HCT116 (cell line): ENCODE measurements around the gene TSPAN11. TPM values are rescaled to one million over a fixed set of nuclear protein-coding genes. Genes with fewer than 3 reads are reported as not detected.

Experiments used
- ATAC-seq: fragments of 200-7000 bp; cut with Tn5 transposase; 2 replicates; pipeline ENCODE4 v1.9.1; 2020; ENCODE audit warnings: mild to moderate bottlenecking, moderate library complexity
- BruUV-seq: library from RNA; stranded (reverse); fragments of 400-500 nt; replicated peaks from 2 replicates; lab custom pipeline; 2021; lab: Mats Ljungman, UMichigan
- CTCF ChIA-PET: fragments of 300-600 bp; sonication (Branson Sonifier 250); formaldehyde crosslinking; loops from one replicate; lab custom pipeline; 2021; ENCODE audit warnings: antibody characterized with exemption; lab: Charles Lee
- POLR2A ChIA-PET: fragments of 300-600, 350-600 bp; sonication (Branson Sonifier 250); formaldehyde crosslinking; loops from one replicate; lab custom pipeline; 2021; ENCODE audit warnings: antibody characterized with exemption; lab: Charles Lee
- RAD21 ChIA-PET, 2 experiments: fragments of 300-600 bp; sonication (Branson Sonifier 250); formaldehyde crosslinking; loops; one replicate each; lab custom pipeline; 2023; ENCODE audit warnings: low total read pairs in 2 of 2; ENCODE audit not compliant: uncharacterized antibody in 2 of 2, unreplicated experiment in 2 of 2, low non-redundant PET in 1 of 2; lab: Charles Lee
- DNase-seq: peaks from one replicate; pipeline ENCODE4 v3.0.0-alpha.2; 2010; ENCODE audit warnings: low read depth, low spot score
- H2AFZ ChIP-seq: fragments of 200-600 bp; shearing (Covaris generic), sonication (generic); 2 replicates; pipeline ENCODE4 v1.6.1; 2017; ENCODE audit warnings: low read depth, mixed run types, mixed read lengths, antibody characterized with exemption, low read length; ENCODE audit not compliant: poor library complexity, severe bottlenecking
- H3K27ac ChIP-seq: 2 replicates; pipeline ENCODE4 v1.5.1; 2012; ENCODE audit warnings: low read depth, low read length
- H3K27me3 ChIP-seq: fragments of 200-600 bp; sonication (generic); 2 replicates; pipeline ENCODE4 v1.6.1; 2016; ENCODE audit warnings: mixed run types, low read length, mixed read lengths; ENCODE audit not compliant: insufficient read depth
- H3K36me3 ChIP-seq, 2 experiments: fragments of 200-500 bp in 1 of 2; fragments of 200-600 bp in 1 of 2; sonication (Bioruptor generic) in 1 of 2; sonication (generic) in 1 of 2; 2 replicates each; pipeline versions ENCODE4 v1.5.1 to v1.6.1; 2014 to 2016; ENCODE audit warnings: low read length in 2 of 2, inconsistent platforms in 1 of 2, mixed read lengths in 1 of 2, mixed run types in 1 of 2; ENCODE audit not compliant: insufficient read depth in 2 of 2, control insufficient read depth in 1 of 2
- H3K4me1 ChIP-seq, 2 experiments: fragments of 200-600 bp in 1 of 2; sonication (generic) in 1 of 2; 2 replicates each; pipeline versions ENCODE4 v1.5.1 to v1.6.1; 2012 to 2017; ENCODE audit warnings: low read length in 2 of 2, inconsistent platforms in 1 of 2, mild to moderate bottlenecking in 1 of 2, mixed read lengths in 1 of 2, mixed run types in 1 of 2, moderate library complexity in 1 of 2; ENCODE audit not compliant: insufficient read depth in 2 of 2, control insufficient read depth in 1 of 2
- H3K4me2 ChIP-seq: fragments of 200-600 bp; sonication (generic); 2 replicates; pipeline ENCODE4 v1.6.1; 2017; ENCODE audit warnings: mixed run types, low read length, mixed read lengths
- H3K4me3 ChIP-seq, 2 experiments: fragments of 200-600 bp in 1 of 2; sonication (generic) in 1 of 2; replicated peaks in 1 of 2; 2 replicates each; pipeline ENCODE4 v1.5.1; 2011 to 2016; ENCODE audit warnings: low read length in 2 of 2, control low read depth in 1 of 2, low read depth in 1 of 2, mild to moderate bottlenecking in 1 of 2, mixed read lengths in 1 of 2, mixed run types in 1 of 2
- H3K79me2 ChIP-seq: fragments of 200-600 bp; sonication (generic); 2 replicates; pipeline ENCODE4 v1.6.1; 2017; ENCODE audit warnings: mild to moderate bottlenecking, mixed run types, low read length, moderate library complexity, mixed read lengths; ENCODE audit not compliant: insufficient read depth
- H3K9ac ChIP-seq: fragments of 200-600 bp; sonication (generic); 2 replicates; pipeline ENCODE4 v1.6.1; 2016; ENCODE audit warnings: low read length, mixed read lengths
- H3K9me2 ChIP-seq: fragments of 200-600 bp; sonication (generic), shearing (Covaris generic); 2 replicates; pipeline ENCODE4 v1.6.1; 2017; ENCODE audit warnings: mixed run types, mild to moderate bottlenecking, moderate library complexity; ENCODE audit not compliant: insufficient read depth
- H3K9me3 ChIP-seq, 2 experiments: fragments of 200-500 bp in 1 of 2; fragments of 200-600 bp in 1 of 2; sonication (Bioruptor generic) in 1 of 2; sonication (generic) in 1 of 2; 2 replicates each; pipeline ENCODE4 v1.6.1; 2014 to 2017; ENCODE audit warnings: low read length in 2 of 2, mixed read lengths in 2 of 2, inconsistent platforms in 1 of 2, low read depth in 1 of 2, mild to moderate bottlenecking in 1 of 2, mixed run types in 1 of 2, moderate library complexity in 1 of 2; ENCODE audit not compliant: control insufficient read depth in 1 of 2, insufficient read depth in 1 of 2
- H4K20me1 ChIP-seq: fragments of 200-600 bp; sonication (generic), shearing (Covaris generic); 2 replicates; pipeline ENCODE4 v1.6.1; 2017; ENCODE audit warnings: mixed run types, mild to moderate bottlenecking, moderate library complexity; ENCODE audit not compliant: insufficient read depth
- CBX3 ChIP-seq: IDR thresholded peaks from 2 replicates; pipeline ENCODE4 v1.6.1; 2012; ENCODE audit warnings: low read depth
- CEBPB ChIP-seq: IDR thresholded peaks from 2 replicates; pipeline ENCODE4 v1.6.1; 2012; ENCODE audit warnings: low read depth
- ELF1 ChIP-seq: IDR thresholded peaks from 2 replicates; pipeline ENCODE4 v1.6.1; 2012; ENCODE audit warnings: low read depth, borderline replicate concordance
- EZH2 ChIP-seq: fragments of 200-600 bp; sonication (generic); IDR thresholded peaks from 2 replicates; pipeline ENCODE4 v1.6.1; 2017; ENCODE audit warnings: antibody characterized with exemption, mixed run types
- EZH2phosphoT487 ChIP-seq: fragments of 200-600 bp; IDR thresholded peaks from 2 replicates; pipeline ENCODE4 v1.6.1; 2018; ENCODE audit warnings: antibody characterized with exemption, borderline replicate concordance
- JUND ChIP-seq: IDR thresholded peaks from 2 replicates; pipeline ENCODE4 v1.6.1; 2012
- POLR2A ChIP-seq: IDR thresholded peaks from 2 replicates; pipeline ENCODE4 v1.7.0; 2011; ENCODE audit warnings: borderline replicate concordance; ENCODE audit not compliant: insufficient read depth, insufficient read length; ENCODE audit errors: extremely low read depth
- RAD21 ChIP-seq: IDR thresholded peaks from 2 replicates; pipeline ENCODE4 v1.6.1; 2012; ENCODE audit warnings: low read depth, mild to moderate bottlenecking
- SIN3A ChIP-seq: IDR thresholded peaks from 2 replicates; pipeline ENCODE4 v1.6.1; 2012; ENCODE audit warnings: low read depth
- SP1 ChIP-seq: IDR thresholded peaks from 2 replicates; pipeline ENCODE4 v1.6.1; 2012; ENCODE audit warnings: low read depth
- SRF ChIP-seq: IDR thresholded peaks from 2 replicates; pipeline ENCODE4 v1.6.1; 2012; ENCODE audit warnings: low read depth
- YY1 ChIP-seq: IDR thresholded peaks from 2 replicates; pipeline ENCODE4 v1.6.1; 2011; ENCODE audit warnings: low read length, low read depth, moderate library complexity, mild to moderate bottlenecking; ENCODE audit not compliant: insufficient replicate concordance; ENCODE audit errors: extremely low read depth
- ZFX ChIP-seq: fragments of 450-650 bp; IDR thresholded peaks from 2 replicates; pipeline ENCODE4 v1.6.1; 2017
- ZNF274 ChIP-seq: fragments of 200-500 bp; sonication (Bioruptor generic); IDR thresholded peaks from 2 replicates; pipeline ENCODE4 v1.6.1; 2014; ENCODE audit warnings: mild to moderate bottlenecking, low read depth, low read length, inconsistent platforms
- intact Hi-C: fragments of 100-400 bp; cut with micrococcal nuclease; formaldehyde crosslinking; loops from 2 replicates; pipeline ENCODE4 v1.10.0; 2022
- total RNA-seq: library from RNA; stranded (reverse); gene quantifications from one replicate; pipeline ENCODE4 v1.2.1, GENCODE V29; 2021; ENCODE audit not compliant: unreplicated experiment
- TF ChIP-seq, protein P1 (sequence below), 3 experiments: fragments of 200-600 bp in 1 of 3; sonication (generic) in 1 of 3; IDR thresholded peaks in 2 of 3; conservative IDR thresholded peaks in 1 of 3; 2 replicates each; pipeline ENCODE4 v1.5.1; 2012 to 2017; ENCODE audit warnings: low read depth in 2 of 3, low read length in 2 of 3, antibody characterized with exemption in 1 of 3, borderline replicate concordance in 1 of 3, control low read depth in 1 of 3, mild to moderate bottlenecking in 1 of 3, mixed read lengths in 1 of 3, mixed run types in 1 of 3, moderate library complexity in 1 of 3; ENCODE audit not compliant: insufficient read depth in 1 of 3
- TF ChIP-seq, protein P2 (sequence below): IDR thresholded peaks from 2 replicates; pipeline ENCODE4 v1.6.1; 2012
- TF ChIP-seq, protein P3 (sequence below): IDR thresholded peaks from 2 replicates; pipeline ENCODE4 v1.6.1; 2012

The TSPAN11 gene
- total RNA-seq, 1 experiment from 2014 or later, result not detected

DNA sequence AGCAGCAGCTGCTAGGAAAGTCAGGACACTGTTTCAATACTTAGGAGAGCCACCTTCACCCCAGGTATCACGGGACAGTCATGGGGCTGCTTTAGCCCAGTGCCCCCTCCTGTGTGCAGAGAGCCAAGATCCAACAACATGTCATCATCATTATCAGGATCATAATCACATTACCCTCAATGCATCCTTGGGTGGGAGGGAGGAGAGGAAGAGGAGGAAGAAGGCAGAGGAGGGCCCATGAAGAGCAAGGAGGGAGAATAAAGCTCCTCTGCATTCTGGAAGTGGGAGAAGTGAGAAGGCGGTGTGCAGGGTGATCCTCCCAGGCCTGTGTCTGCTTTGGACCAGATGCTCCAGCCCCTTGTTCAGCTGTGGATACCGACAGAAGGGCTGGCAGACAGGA is 64.2 kb downstream of the TSPAN11 start:
- intact Hi-C loops, result no loop called here
- CTCF ChIA-PET, result interaction anchor here (3.2 kb wide), 1 partner anchor 139 kb away, joined by 21 read pairs; no protein-coding TSS in a partner anchor
- no peak overlapping the region for H3K9ac ChIP-seq
- no peak overlapping the region for H3K4me3 ChIP-seq
- no peak overlapping the region for H3K4me2 ChIP-seq
- H3K9me2 ChIP-seq, result no peaks in the 10 kb centered on the region
- no peaks in the 10 kb centered on the region for H3K27me3 ChIP-seq
- no peak for TF ChIP-seq ELF1
- TF ChIP-seq, protein P1, sequence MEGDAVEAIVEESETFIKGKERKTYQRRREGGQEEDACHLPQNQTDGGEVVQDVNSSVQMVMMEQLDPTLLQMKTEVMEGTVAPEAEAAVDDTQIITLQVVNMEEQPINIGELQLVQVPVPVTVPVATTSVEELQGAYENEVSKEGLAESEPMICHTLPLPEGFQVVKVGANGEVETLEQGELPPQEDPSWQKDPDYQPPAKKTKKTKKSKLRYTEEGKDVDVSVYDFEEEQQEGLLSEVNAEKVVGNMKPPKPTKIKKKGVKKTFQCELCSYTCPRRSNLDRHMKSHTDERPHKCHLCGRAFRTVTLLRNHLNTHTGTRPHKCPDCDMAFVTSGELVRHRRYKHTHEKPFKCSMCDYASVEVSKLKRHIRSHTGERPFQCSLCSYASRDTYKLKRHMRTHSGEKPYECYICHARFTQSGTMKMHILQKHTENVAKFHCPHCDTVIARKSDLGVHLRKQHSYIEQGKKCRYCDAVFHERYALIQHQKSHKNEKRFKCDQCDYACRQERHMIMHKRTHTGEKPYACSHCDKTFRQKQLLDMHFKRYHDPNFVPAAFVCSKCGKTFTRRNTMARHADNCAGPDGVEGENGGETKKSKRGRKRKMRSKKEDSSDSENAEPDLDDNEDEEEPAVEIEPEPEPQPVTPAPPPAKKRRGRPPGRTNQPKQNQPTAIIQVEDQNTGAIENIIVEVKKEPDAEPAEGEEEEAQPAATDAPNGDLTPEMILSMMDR (IDR thresholded peaks at IDR 0.05 in 2 of 3, conservative IDR thresholded peaks at IDR 0.05 in 1 of 3; ENCODE audit: borderline replicate concordance in 1 of 3, insufficient read depth in 1 of 3, low read depth in 2 of 3, low read length in 2 of 3), result no peak
- TF ChIP-seq, protein P2, sequence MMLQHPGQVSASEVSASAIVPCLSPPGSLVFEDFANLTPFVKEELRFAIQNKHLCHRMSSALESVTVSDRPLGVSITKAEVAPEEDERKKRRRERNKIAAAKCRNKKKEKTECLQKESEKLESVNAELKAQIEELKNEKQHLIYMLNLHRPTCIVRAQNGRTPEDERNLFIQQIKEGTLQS, result no peak
- no peak for TF ChIP-seq CBX3
- TF ChIP-seq POLR2A, result no peak
- TF ChIP-seq SIN3A, result no peak
- no peak for TF ChIP-seq ZNF274
- TF ChIP-seq SRF, result no peak
- TF ChIP-seq, protein P3, sequence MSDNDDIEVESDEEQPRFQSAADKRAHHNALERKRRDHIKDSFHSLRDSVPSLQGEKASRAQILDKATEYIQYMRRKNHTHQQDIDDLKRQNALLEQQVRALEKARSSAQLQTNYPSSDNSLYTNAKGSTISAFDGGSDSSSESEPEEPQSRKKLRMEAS, result no peak
- no peak for TF ChIP-seq YY1
- no peak for TF ChIP-seq ZFX
- TF ChIP-seq SP1, result no peak
- no peak for TF ChIP-seq EZH2phosphoT487
- no peak for TF ChIP-seq RAD21
- no peak for TF ChIP-seq JUND
- no peak for TF ChIP-seq CEBPB
- TF ChIP-seq EZH2, result no peak
- TF ChIP-seq, all 23 proteins: peak for 0
- Histone ChIP-seq H3K36me3 (no peaks in the 10 kb centered on the region), H3K9me3 (no peaks in the 10 kb centered on the region), H4K20me1 (no peaks in the 10 kb centered on the region), H3K27ac (no peak overlapping the region), H3K4me1 (peaks cover 0 to 4% of the 10 kb centered on the region in 2 experiments; a peak in 2 of 4 replicates), H2AFZ (no peak overlapping the region), H3K79me2 (no peaks in the 10 kb centered on the region)
- DNase-seq (no peak), ATAC-seq (no peak)
- RAD21 ChIA-PET, result interaction anchor here (0.5 to 1.4 kb wide), 3 partner anchors 140 to 155 kb away, joined by 3 to 5 read pairs (median 3); no protein-coding TSS in a partner anchor
- POLR2A ChIA-PET, result no interaction called here
- no TSS peak for BruUV-seq
